HG03558 (cell line): ENCODE data around the gene HERC4.
"Not testable (repeated sequence)": the region's sequence is repeated elsewhere in the genome, so short reads cannot be mapped to it uniquely, and the experiment has no call there.

ENCODE experiments used
- ATAC-seq: cut with Tn5 transposase; IDR thresholded peaks from one replicate; pipeline ENCODE4 v1.9.1; 2021; ENCODE audit warnings: moderate number of reproducible peaks; ENCODE audit not compliant: unreplicated experiment; ENCODE audit errors: extremely low read depth

Gene HERC4

GRCh38 chr10:68090586-68090985 is 15.5 kb upstream of the HERC4 start:
- ATAC-seq = no peak

GRCh38 chr10:68088740-68089139 is 13.7 kb upstream of the HERC4 start:
- no peak for ATAC-seq

GRCh38 chr10:68087685-68088401 is 12.8 kb upstream of the HERC4 start:
- no peak for ATAC-seq

GRCh38 chr10:68086910-68087684 is 12.0 kb upstream of the HERC4 start:
- ATAC-seq = no peak

- no peak for ATAC-seq
Observed at GRCh38 chr10:68086011-68086410, 10.9 kb upstream of the HERC4 start.

- no peak for ATAC-seq
Observed at GRCh38 chr10:68084469-68084868, 9.4 kb upstream of the HERC4 start.

GRCh38 chr10:68083953-68084352 is 8.9 kb upstream of the HERC4 start:
- no peak for ATAC-seq

- no peak for ATAC-seq
Observed at GRCh38 chr10:68082872-68083271, 7.8 kb upstream of the HERC4 start.

GRCh38 chr10:68081916-68082315 is 6.8 kb upstream of the HERC4 start:
- ATAC-seq = no peak

- no peak for ATAC-seq
Observed at GRCh38 chr10:68080853-68081431, 5.9 kb upstream of the HERC4 start.

- no peak for ATAC-seq
Observed at GRCh38 chr10:68079434-68079833, 4.4 kb upstream of the HERC4 start.

GRCh38 chr10:68077026-68077425 is 1.9 kb upstream of the HERC4 start:
- ATAC-seq = no peak

- ATAC-seq = not testable (repeated sequence)
Observed at GRCh38 chr10:68076081-68076480, 998 bp upstream of the HERC4 start.

GRCh38 chr10:68075550-68076004 is 494 bp upstream of the HERC4 start:
- no peak for ATAC-seq

- no peak for ATAC-seq
Observed at GRCh38 chr10:68074031-68074774, 880 bp downstream of the HERC4 start.

- ATAC-seq = no peak
Observed at GRCh38 chr10:68073631-68074030, 1.5 kb downstream of the HERC4 start.

GRCh38 chr10:68067508-68067907 is 7.6 kb downstream of the HERC4 start:
- ATAC-seq = no peak

GRCh38 chr10:68067029-68067428 is 8.1 kb downstream of the HERC4 start:
- ATAC-seq = no peak

- no peak for ATAC-seq
Observed at GRCh38 chr10:68053553-68053952, 21.5 kb downstream of the HERC4 start.

GRCh38 chr10:68052463-68052862 is 22.6 kb downstream of the HERC4 start:
- ATAC-seq = no peak
